ENCODE measurements around the gene KCNT2.
"Not testable (repeated sequence)": the region's sequence is repeated elsewhere in the genome, so short reads cannot be mapped to it uniquely, and the experiment has no call there.

Gene KCNT2

DNA sequence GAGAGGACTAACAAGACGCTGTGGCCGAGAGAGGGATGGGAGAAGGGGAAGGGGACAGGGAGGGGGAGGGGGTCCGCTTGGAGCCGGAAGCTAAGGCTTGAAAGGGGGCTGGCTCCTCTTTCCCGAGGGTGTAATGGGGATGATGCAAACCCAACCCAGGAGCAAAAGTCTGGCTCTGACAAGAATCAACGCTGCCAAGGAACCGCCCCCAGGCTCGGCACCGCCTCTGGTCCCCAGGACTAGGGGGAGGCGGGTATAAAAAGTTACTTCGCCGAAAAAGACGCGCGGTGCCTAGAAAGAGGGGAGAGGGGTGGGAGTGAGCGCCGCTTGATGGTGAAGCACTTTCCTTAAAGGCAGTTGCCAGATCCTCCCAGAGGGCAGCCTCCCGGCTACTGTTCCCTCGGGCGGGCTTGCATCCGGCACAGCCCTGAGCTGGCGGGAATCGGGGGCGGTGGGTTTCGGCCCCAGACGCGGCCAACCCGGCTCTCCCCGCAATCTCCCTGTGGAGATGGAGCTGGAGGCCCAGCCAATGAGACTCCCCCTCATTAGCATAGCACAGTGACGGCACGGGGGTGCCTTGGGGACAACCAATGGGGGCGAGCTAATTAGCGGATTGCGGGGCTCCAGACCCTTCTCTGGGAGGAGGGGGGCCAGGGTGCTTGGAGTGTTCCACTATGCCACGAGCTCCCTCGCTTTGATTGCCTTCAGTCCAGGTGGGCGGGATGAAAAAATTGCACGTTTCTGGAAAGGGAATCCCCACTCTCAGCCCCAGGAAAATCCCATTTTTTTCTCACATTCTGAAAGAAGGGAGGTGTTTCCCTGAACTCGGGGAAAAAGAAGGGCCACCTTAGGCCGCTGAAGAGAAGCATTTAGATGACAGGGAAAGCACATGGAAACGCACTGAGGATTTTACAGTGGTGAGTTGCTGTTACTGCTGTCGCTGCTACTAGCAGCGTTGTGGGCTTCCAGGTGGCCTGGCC lies at the start of gene KCNT2:
Gene KCNT2 (minus strand): TSS at position 51 of the 980 bp plus-strand sequence. CDS start 131 bp downstream, outside the sequence.
- DNase-seq: no peak

DNA sequence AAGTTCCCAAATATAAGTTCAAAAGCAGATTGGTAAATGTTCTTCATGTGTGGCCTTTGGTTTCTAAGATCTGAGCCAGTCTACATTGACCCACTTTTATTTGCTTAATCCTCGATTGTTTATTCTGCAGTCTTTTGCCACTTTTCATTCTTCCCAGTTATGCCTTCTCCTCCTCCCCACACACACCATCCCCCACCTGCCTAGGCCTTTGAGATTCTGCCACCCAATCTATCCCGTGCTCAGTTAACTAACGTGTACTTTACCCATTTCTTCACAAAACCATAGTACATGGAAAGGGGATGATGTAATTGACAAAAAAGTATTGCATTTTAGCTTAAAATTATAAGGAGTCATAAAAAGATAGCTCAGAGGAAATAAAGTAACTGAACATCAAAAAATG lies 47.3 kb upstream of the KCNT2 start:
- no peak for DNase-seq

- no peak for DNase-seq
These were observed 46.8 kb upstream of the KCNT2 start for GRCh38 chr1:196655071-196655470.

GRCh38 chr1:196654271-196654670 lies 46.0 kb upstream of the KCNT2 start:
- DNase-seq: no peak

DNA sequence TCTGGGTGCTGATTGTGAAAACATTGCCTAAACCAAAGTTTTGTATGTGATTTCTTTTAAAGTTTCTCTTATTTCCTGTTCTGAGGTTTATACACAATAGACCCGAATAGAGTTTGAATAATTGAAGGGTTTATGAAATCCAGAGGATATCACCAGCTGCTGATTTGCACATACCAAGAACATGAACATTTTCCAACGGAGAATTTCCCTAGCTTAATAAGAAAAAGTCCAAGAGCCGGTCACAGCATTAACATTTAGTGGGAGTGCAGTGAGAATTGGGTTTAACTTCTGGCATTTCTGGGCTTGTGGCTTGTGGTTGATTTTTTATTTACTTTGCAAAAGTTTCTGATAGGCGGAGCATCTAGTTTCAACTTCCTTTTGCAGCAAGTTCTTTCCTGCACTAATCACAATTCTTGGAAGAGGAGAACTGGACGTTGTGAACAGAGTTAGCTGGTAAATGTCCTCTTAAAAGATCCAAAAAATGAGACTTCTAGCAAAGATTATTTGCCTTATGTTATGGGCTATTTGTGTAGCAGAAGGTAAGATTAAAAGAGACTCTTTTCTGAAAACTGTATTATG lies 43.5 kb upstream of the KCNT2 start, which contains the start of gene CFH:
Gene CFH (plus strand): TSS at position 407 of the 579 bp plus-strand sequence. CDS start 75 bp downstream, at position 482.
- peak; percentile 52 for DNase-seq

GRCh38 chr1:196651079-196651478 lies 42.8 kb upstream of the KCNT2 start:
- DNase-seq: no peak

DNA sequence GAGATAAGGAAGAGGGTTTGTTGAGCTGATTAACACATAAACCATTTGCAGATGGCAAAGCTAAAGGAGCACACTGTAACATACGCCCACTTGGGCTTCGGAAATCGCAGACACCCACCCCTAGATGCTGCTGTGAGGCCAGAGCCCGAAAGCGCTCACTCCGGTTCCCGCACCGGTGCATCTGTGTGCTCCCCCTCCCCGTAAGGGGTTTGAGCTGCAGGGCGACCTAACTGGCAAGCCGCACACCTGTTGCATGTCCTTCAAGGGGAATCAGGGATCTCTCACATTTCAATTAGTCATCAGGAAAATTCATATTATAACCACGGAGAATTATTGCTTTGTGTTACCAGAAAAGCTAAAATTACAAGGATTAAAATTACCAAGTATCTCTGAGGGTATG lies 42.2 kb upstream of the KCNT2 start:
- DNase-seq: no peak

DNA sequence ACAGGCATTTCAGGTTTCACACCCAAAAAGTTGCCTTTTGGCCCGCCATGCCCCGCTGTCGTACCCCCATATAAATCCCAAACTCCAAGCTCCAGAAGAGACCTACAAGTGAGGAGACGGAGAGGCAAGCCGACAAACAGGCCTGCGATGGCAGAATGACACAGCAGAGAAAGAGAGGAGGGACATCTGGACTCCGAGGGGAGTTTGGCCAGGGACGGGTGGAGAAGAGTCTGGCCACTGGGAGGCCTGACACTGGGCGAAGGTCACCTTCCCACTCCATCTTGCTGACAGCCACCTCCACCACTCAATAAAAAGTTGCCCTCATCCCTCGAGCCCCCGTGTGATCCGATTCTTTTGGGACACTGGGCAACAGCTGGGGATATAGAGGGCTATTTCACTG lies 41.8 kb upstream of the KCNT2 start:
- no peak for DNase-seq

DNA sequence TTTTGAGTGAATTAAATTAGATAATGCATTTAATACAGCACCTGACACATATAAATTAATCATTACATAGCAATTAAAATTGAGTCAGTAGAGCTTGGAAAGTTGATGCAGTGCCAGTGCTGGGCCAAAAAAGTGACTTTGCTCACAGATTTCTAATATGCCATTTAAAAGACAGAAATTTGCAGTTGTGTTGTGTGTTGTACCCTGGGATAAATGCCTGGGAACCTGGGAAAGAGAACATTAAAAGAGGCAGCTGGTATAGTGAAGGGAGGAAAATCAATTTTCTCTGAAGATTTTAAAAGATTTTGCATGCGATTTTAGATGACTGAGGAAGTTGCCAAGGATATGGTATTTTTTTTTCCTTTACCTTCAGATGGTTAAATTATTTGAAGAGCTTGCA lies 32.7 kb upstream of the KCNT2 start:
- no peak for DNase-seq

GRCh38 chr1:196639291-196639690 lies 31.1 kb upstream of the KCNT2 start:
- DNase-seq: not testable (repeated sequence)

- no peak for DNase-seq
These were observed 30.2 kb upstream of the KCNT2 start for GRCh38 chr1:196638466-196638865.

DNA sequence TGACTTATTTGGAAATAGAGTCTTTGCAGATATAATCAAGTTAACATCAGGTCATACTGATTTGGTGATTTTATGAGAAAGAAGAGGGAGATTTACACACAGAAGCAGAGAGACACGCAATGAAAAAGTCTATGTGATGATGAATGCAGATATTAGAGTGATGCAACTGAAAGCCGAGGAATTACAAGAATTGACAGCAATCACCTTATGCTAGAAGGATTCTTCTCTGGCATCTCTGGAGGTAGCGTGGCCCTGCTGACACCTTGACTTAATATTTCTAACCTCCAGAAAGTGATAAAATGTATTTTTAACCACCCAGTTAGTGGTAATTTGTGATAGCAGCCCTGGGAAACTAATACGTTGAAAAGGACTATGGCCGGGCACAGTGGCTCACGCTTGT lies 29.4 kb upstream of the KCNT2 start:
- DNase-seq: no peak

DNA sequence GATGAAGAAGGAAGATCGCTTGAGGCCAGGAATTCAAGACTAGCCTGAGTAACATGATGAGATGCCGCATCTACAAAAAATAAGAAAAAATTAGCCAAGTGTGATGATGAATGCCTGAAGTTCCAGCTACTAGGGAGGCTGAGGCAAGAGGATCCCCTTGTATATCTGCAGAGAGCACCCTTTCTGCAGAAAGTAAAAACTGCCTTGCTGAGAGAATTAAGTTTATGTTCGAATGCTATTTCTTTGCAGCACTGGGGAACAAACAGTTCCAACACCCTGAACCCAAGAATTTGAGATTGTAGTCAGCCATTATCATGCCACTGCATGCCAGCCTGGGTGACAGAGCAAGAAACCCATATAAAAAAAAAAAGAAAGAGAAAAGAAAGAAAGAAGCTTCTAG lies 20.6 kb upstream of the KCNT2 start:
- DNase-seq: no peak

DNA sequence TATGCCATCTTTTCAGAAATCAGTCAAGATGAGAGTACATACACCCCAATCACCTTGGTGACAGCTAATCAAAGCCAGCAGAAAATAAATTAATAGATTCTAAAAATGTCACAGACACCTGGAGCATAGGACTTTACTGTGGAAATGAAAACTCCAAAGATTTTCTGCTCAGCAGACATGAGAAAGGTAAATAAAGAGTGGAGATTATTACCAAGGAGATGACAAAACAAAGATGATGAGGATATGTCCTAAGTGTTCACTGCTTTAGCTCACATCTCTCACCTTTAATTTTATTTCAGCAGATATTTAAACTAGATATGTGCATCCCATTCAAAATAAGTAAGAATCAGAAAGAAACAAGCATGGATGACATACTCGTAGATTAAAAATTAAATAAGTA lies 14.8 kb upstream of the KCNT2 start:
- no peak for DNase-seq

- no peak for DNase-seq
These were observed 11.5 kb upstream of the KCNT2 start for GRCh38 chr1:196619721-196620120.

DNA sequence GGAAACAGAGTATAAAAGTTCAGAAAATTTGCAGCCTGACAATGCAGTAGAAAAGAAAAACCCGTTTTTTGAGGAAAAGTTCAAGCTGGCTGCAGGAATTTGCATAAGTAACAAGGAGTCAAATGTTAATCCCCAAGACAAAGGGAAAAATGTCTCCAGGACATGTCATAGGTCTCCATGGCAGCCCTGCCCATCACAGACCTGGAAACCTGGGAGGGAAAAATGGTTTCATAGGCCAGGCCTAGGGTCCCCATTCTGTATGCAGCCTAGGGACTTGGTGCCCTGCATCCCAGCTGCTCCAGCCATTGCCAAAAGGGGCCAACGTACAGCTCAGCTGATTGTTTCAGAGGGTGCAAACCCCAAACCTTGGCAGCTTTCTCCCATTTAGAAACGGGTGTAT lies 3.6 kb upstream of the KCNT2 start:
- no peak for DNase-seq

DNA sequence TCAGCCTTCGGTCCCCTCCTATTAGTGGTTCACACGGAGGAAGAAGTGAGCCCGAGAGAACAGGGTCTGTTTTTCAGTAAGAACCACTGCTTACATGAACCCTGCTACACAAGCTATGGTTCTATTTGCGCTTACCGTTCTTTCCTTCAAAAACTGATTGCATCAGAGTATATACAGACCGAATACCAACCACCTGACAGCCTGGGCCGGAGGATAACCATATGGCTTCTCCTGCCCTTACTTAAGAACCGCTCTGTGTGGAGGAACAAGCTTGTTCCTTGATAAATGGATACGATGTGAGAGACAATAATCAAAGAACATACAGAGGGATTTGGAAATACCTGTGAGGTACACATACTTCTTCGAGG lies 1.1 kb upstream of the KCNT2 start:
- DNase-seq: no peak

DNA sequence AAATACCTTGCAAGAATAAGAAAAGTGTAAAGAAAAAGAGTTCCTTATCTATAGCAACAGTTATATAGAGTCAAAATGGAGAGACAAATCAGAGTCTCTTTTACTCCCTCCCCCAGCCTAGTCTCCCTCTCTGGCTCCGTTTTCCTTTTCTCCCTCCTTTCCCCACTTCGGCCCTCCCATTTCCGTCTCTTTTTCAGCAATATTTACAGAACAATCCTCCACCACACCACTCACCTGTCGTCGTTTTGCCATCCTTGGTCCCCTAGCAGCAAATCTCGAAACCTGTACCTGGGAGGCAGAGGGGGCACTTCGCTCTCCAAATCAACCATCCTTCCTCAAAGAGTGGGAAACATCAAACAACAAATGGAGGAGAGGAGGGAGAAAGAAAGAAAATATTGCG lies 259 bp downstream of the KCNT2 start:
- no peak for DNase-seq

DNA sequence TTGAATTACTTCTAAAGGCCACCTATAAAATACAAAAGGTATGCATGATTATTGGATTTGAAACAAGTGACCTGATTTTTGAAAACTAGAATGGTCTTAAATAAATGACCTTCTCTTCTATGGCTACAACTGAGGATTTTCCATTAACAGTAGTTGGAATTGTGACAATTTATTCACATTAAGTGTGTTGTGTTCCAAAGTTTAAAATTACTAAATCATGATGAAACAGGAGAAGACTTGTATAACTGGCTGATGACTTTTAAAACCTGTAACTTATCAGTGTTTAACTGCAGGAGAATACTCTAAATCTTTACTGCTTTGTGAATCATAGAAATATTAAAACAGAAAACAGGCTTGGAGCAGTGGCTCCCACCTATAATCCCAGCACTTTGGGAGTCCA lies 4.6 kb downstream of the KCNT2 start:
- DNase-seq: no peak

GRCh38 chr1:196598942-196599748 lies 9.1 kb downstream of the KCNT2 start:
- DNase-seq: no peak

DNA sequence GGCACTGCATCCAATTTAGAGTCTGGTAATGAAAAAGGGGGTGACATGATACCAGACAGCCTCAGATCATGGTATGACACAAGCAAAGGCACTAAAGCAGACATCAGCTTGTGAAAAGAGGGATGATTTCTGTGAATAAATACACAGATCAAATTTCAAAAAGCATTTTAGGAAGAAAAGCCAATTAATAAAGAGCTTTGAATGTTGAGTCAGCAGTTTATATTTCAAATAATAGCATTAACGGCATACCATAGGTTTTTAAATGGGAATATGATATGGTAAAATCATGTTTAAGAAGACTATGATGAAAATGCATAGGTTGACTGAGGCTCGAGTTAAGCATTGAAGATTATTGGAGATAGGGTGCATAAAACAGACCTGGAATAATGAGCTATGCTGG lies 13.5 kb downstream of the KCNT2 start:
- no peak for DNase-seq

GRCh38 chr1:196593955-196594354 lies 14.3 kb downstream of the KCNT2 start:
- no peak for DNase-seq

GRCh38 chr1:196590959-196591358 lies 17.3 kb downstream of the KCNT2 start:
- DNase-seq: no peak
